ENCODE results near the gene LBP.

DNA sequence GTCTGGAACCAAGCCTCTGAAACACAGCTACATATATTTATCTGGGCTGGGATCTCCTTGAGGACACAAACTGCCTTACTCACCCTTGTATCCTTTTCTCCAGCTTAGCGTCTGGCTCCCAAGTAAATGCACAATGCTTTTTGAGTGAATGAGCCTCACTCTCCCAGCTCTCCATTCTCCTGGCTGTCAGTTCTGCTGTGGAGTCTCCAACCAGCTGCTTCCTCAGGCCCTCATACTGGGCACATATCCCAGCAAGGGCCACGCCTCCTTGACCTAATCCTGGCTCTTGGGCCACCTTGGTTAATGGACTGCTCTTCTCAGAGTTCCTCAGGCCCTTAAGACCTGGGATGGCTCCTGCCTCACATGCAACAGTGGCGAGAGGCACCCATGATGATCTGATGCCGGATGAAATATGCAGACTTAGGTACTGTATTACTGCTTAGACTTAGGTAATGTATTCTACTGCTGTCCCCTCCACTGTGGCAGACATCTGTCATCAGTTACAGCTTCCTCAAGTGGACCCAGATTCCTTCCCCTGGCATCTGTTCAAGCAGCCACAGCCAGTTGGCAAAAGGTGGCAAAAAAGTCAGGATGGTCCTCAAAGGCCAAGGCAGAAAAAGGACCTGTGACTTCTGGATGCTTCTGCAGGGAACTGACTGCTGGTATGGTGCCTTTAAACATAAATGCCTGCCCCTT lies 72.4 kb downstream of the LBP start:
- TF ChIP-seq MTA2 (IDR thresholded peaks at IDR 0.05; ENCODE audit: low read depth) (no peak), EP300 (IDR thresholded peaks at IDR 0.05; ENCODE audit: borderline replicate concordance in 1 of 2, control insufficient read depth in 1 of 2, low read depth in 2 of 2, low read length in 2 of 2) (no peak)
- TF ChIP-seq, protein P1, sequence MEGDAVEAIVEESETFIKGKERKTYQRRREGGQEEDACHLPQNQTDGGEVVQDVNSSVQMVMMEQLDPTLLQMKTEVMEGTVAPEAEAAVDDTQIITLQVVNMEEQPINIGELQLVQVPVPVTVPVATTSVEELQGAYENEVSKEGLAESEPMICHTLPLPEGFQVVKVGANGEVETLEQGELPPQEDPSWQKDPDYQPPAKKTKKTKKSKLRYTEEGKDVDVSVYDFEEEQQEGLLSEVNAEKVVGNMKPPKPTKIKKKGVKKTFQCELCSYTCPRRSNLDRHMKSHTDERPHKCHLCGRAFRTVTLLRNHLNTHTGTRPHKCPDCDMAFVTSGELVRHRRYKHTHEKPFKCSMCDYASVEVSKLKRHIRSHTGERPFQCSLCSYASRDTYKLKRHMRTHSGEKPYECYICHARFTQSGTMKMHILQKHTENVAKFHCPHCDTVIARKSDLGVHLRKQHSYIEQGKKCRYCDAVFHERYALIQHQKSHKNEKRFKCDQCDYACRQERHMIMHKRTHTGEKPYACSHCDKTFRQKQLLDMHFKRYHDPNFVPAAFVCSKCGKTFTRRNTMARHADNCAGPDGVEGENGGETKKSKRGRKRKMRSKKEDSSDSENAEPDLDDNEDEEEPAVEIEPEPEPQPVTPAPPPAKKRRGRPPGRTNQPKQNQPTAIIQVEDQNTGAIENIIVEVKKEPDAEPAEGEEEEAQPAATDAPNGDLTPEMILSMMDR (IDR thresholded peaks at IDR 0.05 in 2 of 3, conservative IDR thresholded peaks at IDR 0.05 in 1 of 3; ENCODE audit: control insufficient read depth in 2 of 3, extremely low read depth in 1 of 3, insufficient read depth in 1 of 3, low read depth in 3 of 3, low read length in 3 of 3) = no peak

All from GM12878 (cell line).